Stimulated activated CD8-positive, alpha-beta memory T cell treated with anti-CD3 and anti-CD28 coated beads, Interleukin-4, amount 100 ng/mL, for 1 hour (primary cell): ENCODE data around the gene XPO5.
A peak's percentile ranks its signal among the peaks of the same experiment; 100 is the strongest.

Experiments used
- DNase-seq, 2 donors: peaks; one replicate each; pipeline ENCODE4 v3.0.0-alpha.2; 2020; ENCODE audit warnings: low read depth in 2 of 2, low spot score in 1 of 2

Gene XPO5

GRCh38 chr6:43517505-43518357, 58.1 kb downstream of the XPO5 start:
- DNase-seq = no peak

- DNase-seq = peak; percentile 93
These were observed 58.9 kb downstream of the XPO5 start, which contains the start of the genes POLR1C and YIPF3 for GRCh38 chr6:43516697-43517504. POLR1C (plus strand) TSS chr6:43517089; CDS start chr6:43517110, 21 bp downstream. YIPF3 (minus strand) TSS chr6:43516926; CDS start chr6:43516807, 119 bp downstream.

DNA sequence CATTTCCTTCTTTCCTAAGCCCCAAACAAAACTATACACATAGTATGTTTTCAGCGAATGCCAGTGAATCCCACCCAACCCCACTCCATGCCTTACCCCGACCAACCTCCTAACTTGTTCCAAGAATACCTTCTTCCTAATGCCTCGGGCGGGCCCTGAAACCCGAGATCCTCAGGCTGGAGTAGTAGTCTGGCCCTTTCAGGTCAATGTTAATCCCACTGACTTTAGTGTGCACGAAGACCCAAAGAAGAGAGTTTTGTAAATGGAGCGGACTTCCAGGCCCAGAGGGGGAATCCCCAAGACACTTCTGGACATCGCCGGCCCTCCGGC, 59.5 kb downstream of the XPO5 start:
- no peak for DNase-seq

- no peak for DNase-seq
These were observed 60.0 kb downstream of the XPO5 start for GRCh38 chr6:43515808-43516207.

DNA sequence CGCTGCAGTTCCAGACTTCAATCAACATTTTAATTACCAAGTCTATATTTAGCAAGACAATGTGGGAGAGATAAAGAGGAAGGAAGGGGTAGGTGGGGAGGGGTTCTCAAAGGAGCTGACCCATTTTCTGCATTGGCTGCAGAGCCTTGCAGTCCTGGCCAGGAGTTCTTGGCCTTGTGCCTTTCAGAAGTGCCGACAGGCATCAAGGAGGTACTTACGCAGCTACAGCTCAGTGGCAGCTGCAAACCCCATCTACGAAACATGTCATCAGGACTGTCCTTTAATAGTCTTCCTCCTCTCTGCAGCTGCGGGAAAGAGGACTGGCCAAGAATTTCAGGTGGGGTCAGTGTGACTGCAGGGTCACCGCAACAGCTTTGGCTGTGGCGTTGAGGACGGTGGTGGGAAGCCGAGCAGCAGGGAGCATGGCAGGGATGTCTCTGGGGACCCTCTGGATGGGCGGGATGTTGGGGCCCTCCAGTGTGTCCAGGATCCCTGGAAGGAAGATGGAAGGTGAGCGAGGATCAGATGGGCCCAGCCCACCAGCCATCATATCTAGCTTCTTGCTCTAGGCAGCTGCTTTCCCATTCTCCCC, 63.9 kb downstream of the XPO5 start:
- DNase-seq = no peak

- no peak for DNase-seq
These were observed 65.0 kb downstream of the XPO5 start for GRCh38 chr6:43510827-43511163.

- peak; percentile 58 to 61 for DNase-seq
These were observed 65.6 kb downstream of the XPO5 start, which contains the start of gene LRRC73 for GRCh38 chr6:43509984-43510826. LRRC73 (minus strand) TSS chr6:43510346; CDS start chr6:43509785, 561 bp downstream.

DNA sequence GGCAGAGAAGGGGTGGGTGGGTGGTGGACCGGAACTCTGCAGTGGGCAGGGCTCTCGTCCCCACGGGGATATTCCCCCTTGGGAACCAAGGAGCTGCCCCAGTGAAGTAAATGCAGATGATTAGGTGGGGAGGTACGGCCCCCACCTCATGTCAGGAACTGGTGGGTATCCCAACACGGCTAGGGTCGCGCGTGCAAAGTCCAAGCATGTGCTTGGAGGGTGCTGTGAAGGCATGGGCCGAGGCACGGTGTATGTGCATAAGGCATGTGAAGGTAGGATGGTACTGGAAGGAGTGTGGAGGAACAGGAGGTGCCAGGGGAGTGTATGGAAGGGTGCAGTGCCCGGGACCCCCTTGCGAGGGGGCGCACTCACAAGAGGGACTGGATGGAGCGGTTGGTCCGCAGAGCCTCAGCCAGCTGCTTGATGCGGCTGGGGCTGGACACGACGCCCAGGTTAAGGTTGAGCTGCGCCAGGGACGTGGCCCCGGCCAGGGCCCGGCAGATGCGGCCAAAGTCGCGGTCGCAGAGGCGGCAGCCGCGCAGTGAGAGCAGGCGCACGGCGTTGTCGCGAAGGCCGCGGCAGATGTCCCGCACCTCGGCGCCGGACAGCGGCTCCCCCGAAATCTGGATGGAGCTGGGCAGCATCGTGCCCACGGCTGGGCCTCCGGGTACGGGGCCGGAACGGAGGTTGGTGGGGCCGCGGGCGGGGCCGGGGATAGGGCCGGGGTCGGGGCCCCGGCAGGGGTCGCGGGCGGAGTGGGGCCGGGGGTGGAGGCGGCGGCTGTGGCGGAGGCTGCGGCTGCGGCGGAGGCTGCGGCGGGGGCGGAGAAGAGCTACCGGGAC, 66.5 kb downstream of the XPO5 start:
- DNase-seq = no peak

- DNase-seq = no peak
These were observed 67.2 kb downstream of the XPO5 start for GRCh38 chr6:43508481-43509141.

- peak; percentile 52 to 64 for DNase-seq
These were observed 69.0 kb downstream of the XPO5 start for GRCh38 chr6:43506667-43507471.

DNA sequence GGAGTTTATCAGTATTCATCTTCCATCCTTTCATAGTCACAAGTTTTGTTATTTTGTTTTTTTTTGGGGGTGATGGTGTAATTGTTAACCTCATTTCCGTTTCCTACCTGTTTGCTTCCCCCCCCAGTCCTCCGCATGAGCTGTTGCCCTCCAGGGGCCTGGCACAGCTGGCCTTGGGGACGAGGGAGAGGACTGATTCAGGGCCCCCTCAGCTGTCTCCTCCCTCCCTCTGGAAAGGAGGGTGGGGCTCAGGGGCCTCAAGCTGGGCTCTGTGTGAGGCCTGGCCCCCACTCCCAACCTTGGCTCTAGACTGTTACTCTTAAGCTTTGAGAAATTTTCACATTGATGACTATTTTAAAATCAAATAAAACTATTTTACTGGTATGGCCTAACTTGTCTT, 69.7 kb downstream of the XPO5 start:
- no peak for DNase-seq

- no peak for DNase-seq
These were observed 70.1 kb downstream of the XPO5 start for GRCh38 chr6:43505718-43506117.

DNA sequence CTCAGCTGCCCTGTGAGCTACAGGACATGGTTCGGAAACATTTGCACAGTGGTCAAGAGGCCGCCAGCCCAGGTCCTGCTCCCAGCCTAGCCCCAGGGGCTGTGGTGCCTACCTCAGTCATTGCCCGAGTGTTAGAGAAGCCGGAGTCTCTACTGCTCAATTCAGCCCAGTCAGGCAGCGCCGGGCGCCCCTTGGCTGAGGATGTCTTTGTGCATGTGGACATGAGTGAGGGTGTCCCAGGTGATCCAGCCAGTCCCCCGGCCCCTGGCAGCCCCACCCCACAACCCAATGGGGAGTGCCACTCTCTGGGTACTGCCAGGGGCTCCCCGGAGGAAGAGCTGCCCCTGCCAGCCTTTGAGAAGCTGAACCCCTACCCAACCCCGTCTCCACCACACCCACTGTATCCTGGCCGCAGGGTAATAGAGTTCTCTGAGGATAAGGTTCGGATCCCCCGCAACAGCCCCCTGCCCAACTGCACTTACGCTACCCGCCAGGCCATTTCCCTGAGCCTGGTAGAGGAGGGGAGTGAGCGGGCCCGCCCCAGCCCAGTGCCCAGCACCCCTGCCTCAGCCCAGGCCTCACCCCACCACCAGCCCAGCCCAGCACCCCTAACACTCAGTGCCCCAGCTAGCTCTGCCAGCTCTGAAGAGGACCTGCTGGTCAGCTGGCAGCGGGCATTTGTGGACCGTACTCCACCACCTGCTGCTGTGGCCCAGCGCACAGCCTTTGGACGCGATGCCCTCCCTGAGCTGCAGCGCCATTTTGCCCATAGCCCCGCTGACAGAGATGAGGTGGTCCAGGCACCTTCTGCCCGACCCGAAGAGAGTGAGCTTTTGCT, 70.9 kb downstream of the XPO5 start:
- no peak for DNase-seq

- no peak for DNase-seq
These were observed 72.4 kb downstream of the XPO5 start for GRCh38 chr6:43503443-43503842.

GRCh38 chr6:43502666-43503065, 73.2 kb downstream of the XPO5 start:
- DNase-seq = no peak

- DNase-seq = no peak
These were observed 74.9 kb downstream of the XPO5 start for GRCh38 chr6:43500921-43501320.

DNA sequence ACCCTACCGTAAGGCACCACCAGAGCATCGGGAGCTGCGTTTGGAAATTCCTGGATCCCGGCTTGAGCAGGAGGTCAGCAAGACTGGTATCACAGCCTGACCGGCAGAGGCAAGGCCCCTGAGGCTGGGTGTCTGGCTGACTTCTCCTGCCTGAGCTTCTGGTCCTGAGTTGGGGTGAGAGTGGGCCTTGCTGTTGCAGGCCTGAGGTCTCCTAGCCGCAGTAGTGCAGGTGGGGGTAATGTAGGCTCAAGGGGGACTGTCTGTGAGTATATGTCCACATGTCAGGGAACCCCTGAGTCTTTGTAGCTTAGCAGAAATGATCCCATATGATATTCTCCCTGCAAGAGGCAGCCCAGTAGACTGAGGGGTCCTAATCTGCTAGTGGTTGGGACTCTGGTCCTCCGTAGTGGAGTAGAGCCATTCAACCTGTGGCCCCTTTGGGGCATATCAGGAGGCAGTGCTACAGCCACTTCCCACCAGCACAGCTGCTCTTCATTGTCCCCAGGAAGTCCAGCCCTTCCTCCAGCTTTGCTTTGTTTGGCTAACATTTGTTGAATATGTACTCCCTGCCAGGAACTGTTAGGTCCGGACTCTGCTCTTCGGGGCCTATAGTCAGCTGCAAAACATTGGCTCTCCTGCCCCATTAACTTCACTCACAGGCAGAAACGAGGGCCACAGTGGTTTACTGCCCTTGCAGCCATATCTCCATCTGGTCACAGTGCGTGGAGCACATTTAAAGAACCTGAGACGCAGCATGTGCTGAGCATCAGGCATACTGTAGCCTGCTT, 76.6 kb downstream of the XPO5 start:
- DNase-seq = no peak
